HG03520 (cell line): ENCODE results near the gene ETV1.
"Not testable (repeated sequence)": the region's sequence is repeated elsewhere in the genome, so short reads cannot be mapped to it uniquely, and the experiment has no call there.

Experiments used
- ATAC-seq: cut with Tn5 transposase; IDR thresholded peaks from one replicate; pipeline ENCODE4 v1.9.1; 2021; ENCODE audit warnings: mild to moderate bottlenecking, moderate library complexity; ENCODE audit not compliant: unreplicated experiment

The ETV1 gene

GRCh38 chr7:13933091-13933490, 56.4 kb downstream of the ETV1 start:
- no peak for ATAC-seq

GRCh38 chr7:13932131-13932530, 57.3 kb downstream of the ETV1 start:
- no peak for ATAC-seq

DNA sequence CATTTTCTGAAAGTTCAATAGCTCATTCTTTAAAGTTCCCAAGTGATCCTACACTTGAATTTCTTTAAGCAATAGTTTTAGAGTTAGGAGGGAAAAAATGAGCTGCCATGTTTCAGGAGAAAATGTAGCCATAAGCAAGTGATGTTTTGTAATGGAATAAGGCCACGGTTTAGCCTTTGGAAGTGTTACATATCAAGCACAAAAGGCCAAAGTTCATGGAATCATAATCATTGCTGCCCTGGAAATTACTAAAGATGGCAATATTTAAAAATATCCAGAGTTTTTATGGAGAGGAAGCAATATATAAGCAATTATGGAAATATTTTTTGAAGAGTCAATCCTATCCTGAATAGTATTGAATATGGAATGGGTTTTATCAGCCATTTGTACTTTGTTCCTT, 68.4 kb downstream of the ETV1 start:
- ATAC-seq, result no peak

DNA sequence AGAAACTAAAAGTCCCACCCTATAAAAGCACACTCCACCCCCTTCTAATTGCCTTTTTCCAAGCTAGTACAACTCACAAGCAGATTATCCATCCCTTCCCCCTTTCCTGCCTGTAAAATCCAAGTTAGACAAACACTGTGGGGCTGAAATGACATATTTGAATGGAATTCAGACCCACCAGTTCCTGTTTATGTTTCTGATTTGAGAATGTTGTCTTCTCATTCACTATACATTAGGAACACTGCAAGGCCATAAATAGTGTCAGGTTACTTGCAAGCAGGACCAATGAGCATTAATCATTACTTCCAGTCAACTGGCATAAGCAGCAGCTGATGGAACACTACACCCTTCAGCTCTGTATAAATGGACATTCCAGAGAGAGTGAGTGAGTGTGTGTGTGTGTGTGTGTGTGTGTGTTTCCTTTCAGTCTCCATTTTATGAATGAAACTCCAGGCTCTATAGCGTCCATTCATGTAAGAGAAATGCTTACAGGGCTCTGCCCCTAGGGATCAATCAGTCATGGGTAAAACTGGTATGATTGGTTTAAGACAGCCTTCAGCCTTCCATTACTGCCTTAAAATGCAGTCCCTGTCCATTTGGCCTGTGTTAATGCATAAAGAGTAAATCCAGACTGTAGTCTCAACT, 69.3 kb downstream of the ETV1 start:
- ATAC-seq, result no peak

DNA sequence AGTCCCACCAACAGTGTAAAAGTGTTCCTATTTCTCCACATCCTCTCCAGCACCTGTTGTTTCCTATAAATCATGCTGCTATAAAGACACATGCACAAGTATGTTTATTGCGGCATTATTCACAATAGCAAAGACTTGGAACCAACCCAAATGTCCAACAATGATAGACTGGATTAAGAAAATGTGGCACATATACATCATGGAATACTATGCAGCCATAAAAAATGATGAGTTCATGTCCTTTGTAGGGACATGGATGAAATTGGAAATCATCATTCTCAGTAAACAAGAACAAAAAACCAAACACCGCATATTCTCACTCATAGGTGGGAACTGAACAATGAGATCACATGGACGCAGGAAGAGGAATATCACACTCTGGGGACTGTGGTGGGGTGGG, 71.1 kb downstream of the ETV1 start:
- ATAC-seq, result not testable (repeated sequence)

DNA sequence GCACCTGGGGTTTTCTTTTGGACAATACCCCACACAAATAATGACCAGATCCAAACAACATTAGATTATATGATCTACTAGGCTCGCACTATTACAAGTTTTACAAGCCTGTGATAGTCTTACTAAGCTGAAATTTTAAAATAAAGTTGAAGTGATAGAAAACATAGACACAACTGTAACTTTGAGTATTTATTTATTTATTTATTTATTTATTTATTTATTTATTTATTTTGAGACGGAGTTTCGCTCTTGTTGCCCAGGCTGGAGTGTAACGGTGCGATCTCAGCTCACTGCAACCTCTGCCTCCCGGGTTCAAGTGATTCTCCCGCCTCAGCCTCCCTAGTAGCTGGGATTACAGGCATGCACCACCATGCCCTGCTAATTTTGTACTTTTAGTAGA, 72.4 kb downstream of the ETV1 start:
- not testable (repeated sequence) for ATAC-seq

DNA sequence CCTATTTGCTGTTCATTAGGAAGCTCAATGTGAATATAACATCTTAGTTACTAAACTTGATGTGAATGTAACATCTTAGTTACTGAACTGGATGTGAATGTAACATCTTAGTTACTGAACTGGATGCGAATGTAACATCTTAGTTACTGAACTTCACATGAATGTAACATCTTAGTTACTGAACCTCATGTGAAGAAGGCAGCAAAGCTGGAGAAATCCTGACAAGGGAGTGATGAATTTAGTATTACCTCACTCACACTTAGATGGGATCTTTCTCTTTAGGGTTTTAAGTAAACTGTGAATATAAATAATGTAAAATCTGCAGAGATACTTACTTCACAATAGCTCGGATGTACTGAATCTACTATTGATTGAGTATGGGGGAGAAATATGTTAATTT, 73.6 kb downstream of the ETV1 start:
- ATAC-seq, result no peak

GRCh38 chr7:13912715-13913278, 76.7 kb downstream of the ETV1 start:
- ATAC-seq, result no peak

DNA sequence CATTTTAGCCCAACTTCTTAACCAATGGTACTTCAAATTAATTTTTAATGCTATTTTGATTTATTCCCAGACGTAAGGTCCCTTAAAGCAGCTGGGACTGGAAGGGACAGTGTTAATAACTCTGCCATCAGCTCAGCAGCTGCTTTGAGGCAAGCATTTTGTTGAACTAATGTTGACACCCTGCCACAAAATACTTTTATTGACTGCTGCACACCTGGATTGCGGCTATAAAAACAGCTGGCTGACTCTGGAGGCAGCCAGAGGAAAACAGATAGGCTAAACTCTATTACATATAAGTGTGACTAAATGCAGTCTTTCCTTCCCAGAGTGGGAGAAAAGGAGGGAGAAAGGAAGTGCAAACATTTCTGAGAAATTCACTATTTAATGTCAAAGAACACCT, 77.6 kb downstream of the ETV1 start:
- ATAC-seq, result no peak

DNA sequence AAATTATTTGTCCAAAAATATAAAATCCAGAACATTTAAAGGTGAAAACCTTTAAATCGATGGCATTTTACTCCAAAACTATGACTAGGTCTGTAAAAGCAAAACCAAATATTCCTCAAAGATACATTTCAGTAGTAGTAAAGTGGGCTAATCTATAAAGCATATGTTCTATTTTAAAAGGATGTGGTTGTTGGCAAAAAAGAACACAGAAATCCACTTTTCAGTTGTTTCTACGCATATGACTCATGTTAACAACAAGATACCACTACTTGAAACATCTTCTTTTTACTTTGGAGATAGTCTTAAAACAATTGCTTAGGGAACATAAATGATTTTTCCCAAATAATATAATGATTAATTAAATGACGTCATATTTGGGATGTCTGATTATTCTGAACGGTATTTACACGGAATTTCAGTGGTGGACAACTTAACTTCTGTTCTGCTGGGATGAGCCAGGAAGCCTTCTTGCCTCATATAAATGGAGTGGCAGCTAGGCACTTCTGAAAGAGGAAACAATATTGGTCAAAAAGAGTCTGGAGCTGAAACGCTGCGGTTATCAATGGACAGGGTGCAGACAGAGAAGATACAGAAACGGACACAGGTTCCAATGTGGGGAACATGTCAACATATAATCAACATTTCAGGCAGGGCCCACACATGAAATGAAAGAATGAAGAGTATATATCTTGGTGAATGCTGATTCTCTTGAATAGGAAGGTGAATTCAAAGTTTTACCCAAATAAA, 78.5 kb downstream of the ETV1 start:
- no peak for ATAC-seq

DNA sequence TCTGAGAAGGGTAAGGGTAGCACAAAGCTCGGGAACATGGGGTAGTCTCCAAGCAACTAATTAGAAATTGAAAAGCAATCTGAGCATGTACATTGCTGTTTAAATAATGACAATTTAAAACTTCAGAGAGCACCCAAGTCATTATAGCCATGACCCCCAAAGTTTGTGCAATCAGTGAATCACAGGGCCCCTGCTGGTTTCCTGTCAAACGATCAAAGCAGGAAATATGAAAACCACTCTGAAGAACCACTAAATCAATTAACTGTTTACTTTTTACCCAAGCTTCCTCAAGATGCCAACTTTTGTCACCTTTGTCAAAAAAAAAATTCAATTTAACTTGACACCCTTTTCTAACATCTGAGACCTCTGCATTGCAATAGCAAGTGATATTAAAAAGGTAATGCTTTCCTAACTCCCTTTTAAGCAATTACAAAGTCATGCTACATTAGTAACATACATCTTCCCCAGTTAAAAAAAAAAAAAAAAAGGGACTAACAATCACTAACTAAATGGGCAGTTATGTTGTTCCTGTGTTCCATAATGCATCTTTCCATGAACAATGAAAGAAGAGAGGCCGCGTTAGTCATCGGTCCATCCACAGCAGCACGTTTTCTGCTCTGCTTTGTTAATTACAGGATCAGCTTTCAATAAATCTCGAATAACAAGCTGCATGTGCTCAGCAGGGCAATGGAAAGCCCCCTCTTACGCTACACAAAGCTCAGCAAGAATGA, 80.6 kb downstream of the ETV1 start:
- ATAC-seq, result no peak

GRCh38 chr7:13907831-13908230, 81.6 kb downstream of the ETV1 start:
- no peak for ATAC-seq

DNA sequence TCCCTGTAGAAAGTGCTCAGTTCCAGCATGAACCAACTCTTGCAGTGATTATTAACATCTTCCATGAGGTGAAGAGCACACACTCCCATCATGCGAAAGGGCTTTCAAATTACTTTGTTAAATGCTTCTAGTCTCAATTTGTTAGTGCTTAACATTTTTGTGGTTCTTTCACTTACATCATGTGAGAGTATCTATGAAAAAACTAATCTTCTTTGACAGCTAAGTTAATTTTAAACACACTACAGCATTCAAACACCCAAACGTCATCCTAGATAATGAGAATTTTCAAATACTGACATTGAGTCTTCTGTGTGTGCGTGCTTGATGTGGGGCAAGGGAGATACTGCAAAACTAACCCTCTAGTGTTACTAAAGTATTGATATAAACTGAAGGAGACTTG, 84.8 kb downstream of the ETV1 start:
- ATAC-seq, result no peak

DNA sequence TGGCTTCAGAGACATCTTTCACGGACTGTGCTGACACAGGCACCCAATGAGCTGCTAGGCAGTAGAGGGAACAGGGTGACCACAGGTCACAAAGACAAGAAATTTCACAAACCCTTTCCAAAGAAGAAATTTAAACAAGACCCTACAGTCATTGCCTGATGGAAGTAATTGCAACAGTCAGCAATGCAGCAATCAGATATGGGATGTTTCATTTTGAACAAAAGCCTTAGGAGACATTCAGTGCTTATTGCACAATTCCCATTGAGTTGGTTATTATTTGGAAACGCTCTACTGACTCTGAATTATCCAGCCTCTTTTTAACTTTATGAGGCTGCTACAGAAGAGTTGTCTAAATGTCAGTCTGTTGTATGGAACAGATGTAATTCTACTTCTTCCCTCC, 85.5 kb downstream of the ETV1 start:
- ATAC-seq, result no peak

- ATAC-seq, result no peak
Measured at GRCh38 chr7:13901577-13901976, 87.9 kb downstream of the ETV1 start.

DNA sequence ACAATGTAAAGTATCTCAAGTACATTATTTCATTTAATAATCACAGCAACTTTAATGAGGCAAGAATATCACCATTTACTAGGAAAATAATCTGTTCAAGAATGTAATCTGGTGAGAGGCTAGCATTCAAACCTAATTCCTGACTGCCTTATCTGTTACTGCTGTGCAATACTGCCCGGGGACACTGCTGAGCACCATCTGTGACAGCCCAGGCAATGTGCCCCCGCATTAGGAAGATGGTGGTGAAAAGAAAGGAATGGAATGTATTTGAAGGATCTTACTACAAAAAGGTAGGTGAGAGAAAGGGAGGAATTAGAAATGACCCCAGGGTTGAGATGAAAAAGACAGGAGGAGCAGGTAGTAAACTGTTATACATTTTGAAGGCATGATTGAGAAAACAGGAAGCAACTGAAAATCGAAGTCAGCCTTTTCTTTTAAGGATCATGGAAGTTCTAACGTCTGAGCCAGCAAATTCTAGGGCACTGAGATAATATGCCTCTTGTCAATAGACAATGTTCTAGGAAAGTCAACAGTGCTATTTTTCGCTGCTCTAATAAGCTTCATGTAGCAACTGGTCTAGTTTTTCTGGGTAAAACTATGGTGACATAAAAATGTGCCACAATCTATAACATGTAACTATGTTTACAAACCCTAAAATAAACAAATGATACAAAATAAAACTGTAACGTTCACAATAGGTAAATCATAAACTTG, 90.4 kb downstream of the ETV1 start:
- no peak for ATAC-seq

DNA sequence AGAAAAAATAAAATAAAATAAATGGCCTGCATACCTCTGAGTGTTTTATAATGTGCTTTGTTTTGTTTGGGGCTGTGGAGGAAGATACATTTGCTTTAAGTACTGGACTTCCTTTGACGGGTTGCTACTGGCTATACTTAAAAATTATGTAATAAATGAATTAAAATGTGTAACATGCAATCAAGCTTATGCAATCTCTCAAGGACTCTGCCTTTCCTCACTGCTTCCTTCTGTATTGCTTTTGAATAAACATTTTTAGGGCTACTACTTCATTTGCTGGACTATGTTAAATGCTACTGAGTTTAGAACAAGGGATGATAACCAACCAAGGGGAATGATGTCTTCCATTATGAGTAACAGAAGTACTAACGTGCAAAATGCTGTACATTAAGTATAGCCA, 91.6 kb downstream of the ETV1 start:
- no peak for ATAC-seq

DNA sequence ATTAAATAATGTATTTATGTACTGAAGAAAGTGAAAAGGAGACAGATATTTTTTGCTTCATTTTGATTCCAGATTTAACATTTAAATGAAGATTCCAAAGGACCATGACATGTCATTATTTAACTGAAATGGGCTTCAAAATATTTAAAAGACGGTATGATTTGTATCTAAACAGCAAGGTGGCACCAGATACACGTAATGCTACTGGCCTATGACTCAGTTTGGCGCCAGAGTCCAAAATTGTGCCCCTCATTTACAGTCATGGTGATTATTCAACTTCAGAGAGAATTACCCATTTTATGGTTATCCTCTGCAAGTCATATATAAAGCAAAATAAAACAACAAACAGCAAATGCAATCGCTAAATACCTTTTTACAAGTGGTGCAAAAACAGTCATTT, 94.5 kb downstream of the ETV1 start:
- no peak for ATAC-seq

GRCh38 chr7:13894377-13894776, 95.1 kb downstream of the ETV1 start:
- no peak for ATAC-seq

- no peak for ATAC-seq
Measured at GRCh38 chr7:13890793-13891192, 98.7 kb downstream of the ETV1 start.

- ATAC-seq, result no peak
Measured at GRCh38 chr7:13886356-13886755, 103.1 kb downstream of the ETV1 start.
